Measurements from ENCODE around the gene NVL. TPM values are rescaled to one million over a fixed set of nuclear protein-coding genes. Genes with fewer than 3 reads are reported as not detected.
"Not testable (repeated sequence)": the region's sequence is repeated elsewhere in the genome, so short reads cannot be mapped to it uniquely, and the experiment has no call there.

Gene NVL
- total RNA-seq, 1 donor from 2014 or later, result 15.7 TPM

DNA sequence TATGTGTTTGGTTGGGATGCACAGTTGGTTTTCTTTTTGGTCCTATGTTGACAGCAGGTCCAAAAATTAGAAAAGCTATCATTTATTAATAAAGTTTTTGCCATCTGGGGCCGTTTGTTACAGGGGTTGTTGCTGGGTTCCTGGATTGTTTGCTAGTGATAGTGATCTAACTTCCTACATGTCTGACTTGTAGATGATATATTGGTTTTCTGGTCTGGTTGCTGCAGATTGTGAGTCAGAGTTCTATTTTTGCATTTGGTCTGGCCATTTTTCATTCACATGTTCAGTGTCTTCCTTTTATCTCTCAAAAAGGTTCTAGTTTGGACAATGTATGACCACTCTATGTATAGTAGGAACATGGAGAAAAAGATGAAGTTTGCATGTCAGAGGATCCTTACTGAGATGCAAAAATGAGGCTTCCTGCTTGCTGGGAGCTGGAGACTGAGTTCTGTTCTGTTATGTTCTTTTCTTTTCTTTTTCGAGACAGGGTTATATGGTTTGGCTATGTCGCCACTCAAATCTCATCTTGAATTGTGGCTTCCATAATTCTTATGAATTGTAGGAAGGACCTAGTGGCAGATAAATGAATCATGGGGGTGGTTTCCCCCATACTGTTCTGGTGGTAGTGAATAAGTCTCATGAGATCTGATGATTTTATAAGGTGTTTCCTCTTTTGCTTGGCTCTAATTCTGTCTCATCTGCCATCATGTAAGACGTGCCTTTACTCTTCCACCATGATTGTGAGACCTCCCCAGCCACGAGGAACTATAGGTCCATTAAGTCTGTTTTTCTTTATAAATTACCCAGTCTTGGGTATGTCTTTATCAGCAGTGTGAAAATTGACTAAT is 4.2 kb upstream of the NVL start:
- no peak for ATAC-seq

- peak; percentile 63 for ATAC-seq
Measured at GRCh38 chr1:224333309-224333926, 3.4 kb upstream of the NVL start.

- ATAC-seq, result no peak
Measured at GRCh38 chr1:224331824-224332223, 1.9 kb upstream of the NVL start.

- ATAC-seq, result no peak
Measured at GRCh38 chr1:224331326-224331725, 1.4 kb upstream of the NVL start.

DNA sequence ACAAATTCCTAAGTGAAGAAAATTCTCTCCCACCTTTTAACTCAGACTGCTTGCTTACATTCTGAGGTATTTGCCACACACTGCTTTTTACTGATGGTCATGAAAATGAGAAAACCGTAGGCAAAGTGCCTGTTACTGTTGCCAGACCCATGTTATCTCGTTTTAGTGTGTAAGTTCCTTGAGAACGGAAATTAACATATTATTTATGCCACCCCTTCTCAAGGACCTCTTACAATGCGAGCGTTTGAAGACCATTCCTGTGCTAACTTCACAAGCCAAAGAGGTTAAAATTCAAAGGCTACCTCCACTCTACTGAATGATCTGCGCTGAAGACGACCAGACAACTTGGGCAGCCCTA is 509 bp downstream of the NVL start:
- no peak for ATAC-seq

- no peak for ATAC-seq
Measured at GRCh38 chr1:224328644-224329043, 1.3 kb downstream of the NVL start.

DNA sequence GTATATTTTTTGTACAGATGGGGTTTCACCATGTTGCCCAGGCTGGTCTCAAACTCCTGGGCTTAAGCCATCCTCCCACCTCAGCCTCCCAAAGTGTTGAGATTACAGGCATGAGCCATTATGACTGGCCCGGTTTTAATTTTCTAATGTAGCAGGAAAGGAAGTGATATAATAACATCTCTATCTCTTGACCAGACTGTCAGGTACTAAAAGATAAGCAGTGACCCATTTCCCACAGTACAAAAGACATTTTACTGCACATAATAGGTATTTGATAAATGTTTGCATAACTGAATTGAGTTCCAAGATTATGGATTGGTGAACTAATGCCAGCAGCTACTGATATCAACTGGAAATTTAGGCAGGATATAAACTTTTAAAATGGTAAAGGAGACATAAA is 4.0 kb downstream of the NVL start:
- ATAC-seq, result no peak

DNA sequence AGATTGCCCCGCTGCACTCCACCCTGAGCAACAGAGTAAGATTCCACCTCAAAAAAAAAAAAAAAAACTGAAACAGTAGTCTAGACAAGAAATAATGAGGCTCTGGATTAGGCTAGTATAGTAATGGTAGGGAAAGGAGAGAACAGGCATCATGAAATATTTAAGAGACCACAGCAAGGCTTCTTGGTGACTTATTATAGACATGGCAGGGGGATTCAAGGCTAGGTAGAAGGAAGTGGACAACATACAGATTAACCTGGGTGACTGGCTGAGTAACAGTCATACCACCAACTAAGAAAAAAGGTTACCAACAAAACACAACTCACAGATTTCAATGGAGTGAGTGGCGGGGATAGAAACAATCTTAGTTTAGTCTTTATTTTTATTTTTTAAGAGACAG is 8.3 kb downstream of the NVL start:
- no peak for ATAC-seq

DNA sequence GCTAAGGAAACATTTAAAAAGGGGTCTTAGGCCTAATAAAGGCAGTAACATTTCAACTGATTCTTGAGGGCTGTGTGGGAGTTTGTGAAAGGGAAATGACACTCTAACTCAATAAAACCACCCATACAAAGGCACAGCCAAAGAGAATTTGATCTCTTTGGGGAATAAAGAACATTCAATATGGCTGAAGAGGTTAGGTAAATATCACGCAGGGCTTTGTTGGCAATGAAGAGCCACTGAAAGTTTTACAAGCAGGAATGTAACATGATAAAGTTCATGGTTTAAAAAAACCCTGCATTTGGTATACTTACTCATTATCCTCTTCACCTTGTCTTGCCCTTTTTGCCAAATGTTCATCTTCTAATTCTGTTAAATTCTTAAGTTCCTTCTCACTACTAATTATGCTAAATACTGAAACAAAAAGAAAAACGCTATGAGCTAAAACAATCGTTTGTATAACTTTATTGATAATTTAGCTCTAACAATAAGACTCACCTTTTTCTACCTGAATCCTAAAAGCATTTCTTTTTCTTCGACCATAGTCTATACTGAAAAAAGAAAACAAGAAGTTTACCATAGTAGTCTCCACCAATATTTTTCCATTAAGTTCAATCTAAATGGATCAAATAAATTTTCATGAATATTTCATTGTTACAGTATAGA is 12.5 kb downstream of the NVL start:
- ATAC-seq, result no peak

DNA sequence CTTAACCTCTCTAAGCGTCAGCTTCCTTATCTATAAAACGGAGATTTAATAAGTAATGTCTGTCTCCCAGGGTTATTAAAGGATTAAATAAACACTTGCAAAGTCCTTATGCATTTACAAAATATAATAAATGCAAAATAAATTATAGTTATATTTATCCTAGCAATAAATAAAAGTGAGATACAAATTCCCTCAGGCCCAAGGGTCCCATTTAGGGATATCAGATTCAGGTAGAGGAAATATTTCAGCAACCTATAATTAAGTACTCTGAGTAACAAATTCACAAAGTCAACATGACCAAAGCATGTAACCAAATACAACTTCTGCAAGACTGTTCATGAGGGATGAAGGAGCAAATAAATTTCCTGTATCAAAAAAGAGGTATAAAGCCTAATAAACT is 17.9 kb downstream of the NVL start:
- no peak for ATAC-seq

- ATAC-seq, result not testable (repeated sequence)
Measured at GRCh38 chr1:224311503-224311902, 18.5 kb downstream of the NVL start.

GRCh38 chr1:224308064-224308463 is 21.9 kb downstream of the NVL start:
- ATAC-seq, result no peak

DNA sequence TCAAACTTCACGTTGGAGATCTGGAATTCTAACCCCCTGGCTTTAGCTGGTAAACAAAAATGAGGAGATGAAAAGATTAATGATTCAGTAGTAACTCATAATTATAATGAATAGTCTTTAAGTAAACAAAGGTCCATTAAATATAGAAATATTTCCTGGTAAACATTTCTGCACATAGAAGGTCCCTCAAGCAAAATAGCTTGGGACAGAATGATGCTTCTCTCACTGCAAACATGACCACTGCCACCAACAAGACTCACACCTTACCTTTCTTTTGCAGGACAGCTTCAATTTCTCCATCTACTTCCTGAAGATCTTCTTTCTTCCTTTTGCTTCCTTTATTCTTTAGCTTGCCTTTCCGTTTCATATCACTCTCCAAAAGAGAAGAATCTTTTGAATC is 25.2 kb downstream of the NVL start:
- no peak for ATAC-seq

- ATAC-seq, result no peak
Measured at GRCh38 chr1:224302947-224303346, 27.0 kb downstream of the NVL start.

- no peak for ATAC-seq
Measured at GRCh38 chr1:224301391-224301790, 28.6 kb downstream of the NVL start.

GRCh38 chr1:224300346-224300745 is 29.6 kb downstream of the NVL start:
- no peak for ATAC-seq

DNA sequence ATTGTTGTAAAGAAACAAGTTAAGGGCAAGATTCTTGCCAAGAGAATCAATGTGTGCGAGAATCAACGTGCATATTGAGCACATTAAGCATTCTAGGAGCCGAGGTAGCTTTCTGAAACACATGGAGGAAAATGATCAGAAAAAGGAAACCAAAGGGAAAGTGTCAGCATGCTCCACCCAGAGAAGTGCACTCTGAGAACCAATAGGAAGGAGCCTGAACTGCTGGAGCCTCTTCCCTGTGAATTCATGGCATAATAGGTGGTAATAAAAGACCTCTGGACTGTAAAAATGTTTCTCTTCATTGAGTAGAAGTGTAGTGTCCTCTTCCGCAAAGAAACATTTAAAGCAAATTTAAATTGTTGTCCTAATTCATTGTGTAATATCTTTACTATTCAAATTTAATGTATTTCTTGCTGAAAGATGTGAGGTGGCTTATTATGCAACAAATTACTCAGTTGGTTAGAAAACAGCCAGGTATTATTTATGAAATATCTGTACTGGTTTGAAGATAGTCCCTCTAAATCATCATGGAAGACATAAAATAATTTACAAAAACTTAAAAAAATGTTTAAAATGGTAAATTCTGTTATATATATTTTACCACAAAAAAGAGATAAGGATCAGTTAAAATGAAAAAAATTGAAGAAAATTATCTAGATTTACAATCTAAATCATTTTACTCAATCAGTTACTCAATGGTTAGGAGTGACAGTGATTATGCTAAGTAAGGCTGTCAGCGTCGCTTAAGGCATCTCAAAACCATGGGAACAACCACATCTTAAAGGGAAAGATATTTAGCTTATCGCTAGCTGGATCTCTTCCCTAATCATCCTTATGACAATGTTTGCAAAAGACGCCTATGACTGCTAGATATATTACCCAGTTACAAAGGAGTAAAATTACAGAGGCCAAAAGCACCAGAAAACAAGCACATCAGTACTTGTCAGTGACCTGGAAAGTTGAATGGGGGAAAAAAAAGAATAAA is 31.3 kb downstream of the NVL start:
- no peak for ATAC-seq

DNA sequence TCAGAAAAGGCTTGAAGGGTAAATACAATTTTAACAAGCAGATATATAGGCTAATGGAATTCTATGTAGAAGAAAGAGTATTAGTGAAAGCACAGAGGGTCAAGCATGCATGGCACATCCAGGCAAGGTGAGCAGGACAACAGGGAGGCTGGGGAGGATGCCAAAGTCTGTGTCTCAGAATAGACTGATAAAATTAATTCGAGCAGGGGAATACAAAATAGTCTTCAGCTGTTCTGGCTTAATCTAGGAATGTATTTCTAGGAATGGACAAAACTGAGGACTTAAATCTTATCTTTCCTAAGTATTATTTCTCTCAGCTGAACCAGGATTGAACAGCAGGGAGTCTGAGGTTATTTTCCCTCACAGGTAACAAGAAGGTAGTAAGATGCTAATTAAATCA is 35.2 kb downstream of the NVL start:
- ATAC-seq, result no peak

DNA sequence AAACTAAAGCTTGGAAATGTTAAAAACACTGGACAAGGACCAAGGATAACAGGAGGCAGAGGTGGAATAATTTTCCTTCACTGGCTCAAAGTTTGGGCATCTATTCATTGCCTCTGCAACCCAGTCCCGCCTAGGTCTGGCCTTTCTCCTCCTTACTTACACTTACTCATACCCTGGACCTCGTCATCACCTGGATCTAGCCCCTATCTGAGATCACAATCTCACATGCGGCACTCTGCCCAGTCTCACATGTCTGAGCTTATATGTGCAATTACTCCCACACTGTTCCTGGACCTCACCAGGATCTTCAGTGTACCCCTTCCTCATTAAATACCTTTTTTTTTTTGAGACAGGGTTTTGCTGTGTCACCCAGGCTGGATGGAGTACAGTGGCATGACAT is 37.6 kb downstream of the NVL start:
- ATAC-seq, result peak; percentile 26

- no peak for ATAC-seq
Measured at GRCh38 chr1:224289396-224289795, 40.6 kb downstream of the NVL start.

DNA sequence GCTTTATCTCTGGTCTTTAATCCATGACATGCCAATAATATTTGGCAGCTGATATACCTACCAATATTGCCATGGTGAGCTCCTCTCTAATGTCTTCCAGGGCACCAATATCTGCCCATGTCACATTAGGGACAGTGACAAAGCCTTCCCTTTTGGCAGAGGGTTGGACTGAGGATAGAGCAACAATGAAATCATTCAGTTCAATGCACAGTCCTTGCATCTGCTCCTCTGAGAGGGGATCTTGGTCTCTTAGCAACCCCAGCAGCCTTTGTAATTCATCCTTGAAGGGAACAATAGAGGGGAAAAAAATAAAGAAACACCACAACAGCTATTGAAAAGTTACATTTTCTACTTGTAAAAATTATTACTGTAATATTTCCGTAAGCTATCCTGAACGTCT is 42.3 kb downstream of the NVL start:
- no peak for ATAC-seq

- no peak for ATAC-seq
Measured at GRCh38 chr1:224282140-224282539, 47.8 kb downstream of the NVL start.

Data from esophagus mucosa (tissue), 1 donor.